Liver (tissue), 9 donors: ENCODE results near the gene TLE5. TPM values are rescaled to one million over a fixed set of nuclear protein-coding genes. Genes with fewer than 3 reads are reported as not detected.

Experiments used
- DNase-seq: peaks from one replicate; pipeline ENCODE4 v3.0.0-alpha.2; 2017; ENCODE audit warnings: low spot score
- H3K27ac ChIP-seq, 2 donors: one replicate each; pipeline ENCODE4 v1.7.0; 2013; ENCODE audit warnings: inconsistent platforms in 2 of 2, low read length in 2 of 2, control low read depth in 1 of 2, low read depth in 1 of 2, mild to moderate bottlenecking in 1 of 2
- H3K27me3 ChIP-seq, 4 donors: one replicate each; pipeline versions ENCODE4 v1.6.1 to v1.7.0; 2013; ENCODE audit warnings: low read length in 3 of 4, inconsistent platforms in 1 of 4, mild to moderate bottlenecking in 1 of 4, moderate library complexity in 1 of 4; ENCODE audit not compliant: control insufficient read depth in 4 of 4, insufficient read depth in 4 of 4
- H3K36me3 ChIP-seq, 4 donors: one replicate each; pipeline versions ENCODE4 v1.6.1 to v1.7.0; 2013; ENCODE audit warnings: low read length in 3 of 4, mild to moderate bottlenecking in 3 of 4, low read depth in 1 of 4, moderate library complexity in 1 of 4; ENCODE audit not compliant: control insufficient read depth in 4 of 4, insufficient read depth in 3 of 4
- H3K4me1 ChIP-seq, 4 donors: one replicate each; pipeline versions ENCODE4 v1.6.1 to v1.7.0; 2013; ENCODE audit warnings: low read length in 3 of 4, mild to moderate bottlenecking in 3 of 4, moderate library complexity in 1 of 4; ENCODE audit not compliant: control insufficient read depth in 4 of 4, insufficient read depth in 4 of 4
- H3K4me3 ChIP-seq, 3 donors: one replicate each; pipeline versions ENCODE4 v1.6.1 to v1.7.0; 2013; ENCODE audit warnings: low read length in 3 of 3, control low read depth in 1 of 3, low read depth in 1 of 3, mild to moderate bottlenecking in 1 of 3
- H3K9ac ChIP-seq, 2 donors: one replicate each; pipeline ENCODE4 v1.7.0; 2013; ENCODE audit warnings: low read length in 2 of 2, mild to moderate bottlenecking in 2 of 2, moderate library complexity in 2 of 2, control low read depth in 1 of 2, low read depth in 1 of 2
- H3K9me3 ChIP-seq, 4 donors: one replicate each; pipeline versions ENCODE4 v1.6.1 to v1.7.0; 2013; ENCODE audit warnings: low read length in 3 of 4; ENCODE audit not compliant: control insufficient read depth in 4 of 4
- CTCF ChIP-seq: fragments of 150-350 bp; IDR thresholded peaks from 2 replicates; pipeline ENCODE4 v1.5.1; 2017; ENCODE audit warnings: improper control_type of control experiment, low read depth, low read length; ENCODE audit not compliant: missing input control
- EGR1 ChIP-seq, 2 donors: IDR thresholded peaks; 2 replicates each; pipeline ENCODE4 v1.6.1; 2016 to 2018; ENCODE audit warnings: antibody characterized with exemption in 2 of 2, low read depth in 2 of 2
- FOXA1 ChIP-seq: IDR thresholded peaks from 2 replicates; pipeline ENCODE4 v1.6.1; 2016; ENCODE audit warnings: antibody characterized with exemption
- FOXA2 ChIP-seq: IDR thresholded peaks from 2 replicates; pipeline ENCODE4 v1.6.1; 2016; ENCODE audit warnings: antibody characterized with exemption
- GABPA ChIP-seq, 2 donors: IDR thresholded peaks in 1 of 2; conservative IDR thresholded peaks in 1 of 2; 2 replicates each; pipeline ENCODE4 v1.6.1; 2016; ENCODE audit warnings: antibody characterized with exemption in 2 of 2, mild to moderate bottlenecking in 1 of 2, moderate library complexity in 1 of 2
- HNF4A ChIP-seq, 2 donors: conservative IDR thresholded peaks; 2 replicates each; pipeline ENCODE4 v1.6.1; 2016; ENCODE audit warnings: antibody characterized with exemption in 2 of 2, mild to moderate bottlenecking in 2 of 2
- HNF4G ChIP-seq: IDR thresholded peaks from 2 replicates; pipeline ENCODE4 v1.6.1; 2016; ENCODE audit warnings: antibody characterized with exemption
- JUND ChIP-seq, 2 donors: IDR thresholded peaks; 2 replicates each; pipeline ENCODE4 v1.6.1; 2016; ENCODE audit warnings: antibody characterized with exemption in 2 of 2
- NR2F2 ChIP-seq: IDR thresholded peaks from 2 replicates; pipeline ENCODE4 v1.6.1; 2016; ENCODE audit warnings: antibody characterized with exemption
- RAD21 ChIP-seq, 2 donors: IDR thresholded peaks; 2 replicates each; pipeline ENCODE4 v1.6.1; 2016; ENCODE audit warnings: antibody characterized with exemption in 2 of 2, mild to moderate bottlenecking in 2 of 2
- RXRA ChIP-seq, 2 donors: IDR thresholded peaks; 2 replicates each; pipeline ENCODE4 v1.6.1; 2017 to 2018; ENCODE audit warnings: antibody characterized with exemption in 2 of 2, mild to moderate bottlenecking in 1 of 2
- SP1 ChIP-seq: IDR thresholded peaks from 2 replicates; pipeline ENCODE4 v1.6.1; 2018; ENCODE audit warnings: antibody characterized with exemption, mild to moderate bottlenecking
- TAF1 ChIP-seq: conservative IDR thresholded peaks from 2 replicates; pipeline ENCODE4 v1.6.1; 2016; ENCODE audit warnings: antibody characterized with exemption, mild to moderate bottlenecking
- ZBTB33 ChIP-seq: IDR thresholded peaks from 2 replicates; pipeline ENCODE4 v1.6.1; 2016; ENCODE audit warnings: antibody characterized with exemption
- WGBS: extraction: QIAGEN DNeasy Blood & Tissue Kit; methylation state at CpG from one replicate; pipeline ENCODE4 v1.1.7; 2013; 5-methylcytosine and 5-hydroxymethylcytosine counted together
- polyA plus RNA-seq, 2 donors: library from polyadenylated mRNA; stranded (reverse) in 1 of 2; unstranded in 1 of 2; fragments of 200-250 nt in 1 of 2; fragments of >200 nt in 1 of 2; fragmentation: Nextera tagmentation in 1 of 2; extraction: Ambion mirVana in 1 of 2; gene quantifications; one replicate each; pipeline versions ENCODE4 v1.2.1 to v1.2.3, GENCODE V29; 2013 to 2015
- total RNA-seq, 2 donors: library from RNA; depleted of rRNA; stranded (reverse); fragments of >200 nt; gene quantifications; one replicate each; pipeline ENCODE4 v1.2.3, GENCODE V29; 2014
- TF ChIP-seq, protein P1 (sequence below): IDR thresholded peaks from 2 replicates; pipeline ENCODE4 v1.6.1; 2016; ENCODE audit warnings: antibody characterized with exemption, mild to moderate bottlenecking
- TF ChIP-seq, protein P2 (sequence below): IDR thresholded peaks from 2 replicates; pipeline ENCODE4 v1.6.1; 2016; ENCODE audit warnings: antibody characterized with exemption
- donor health status: healthy.
- donor health status: healthy.
- donor health status: healthy.
- donor health status: healthy.
- donor health status: healthy.

Gene TLE5
- total and polyA plus RNA-seq, 4 donors = 47.2 to 166 (median 54.9) TPM

DNA sequence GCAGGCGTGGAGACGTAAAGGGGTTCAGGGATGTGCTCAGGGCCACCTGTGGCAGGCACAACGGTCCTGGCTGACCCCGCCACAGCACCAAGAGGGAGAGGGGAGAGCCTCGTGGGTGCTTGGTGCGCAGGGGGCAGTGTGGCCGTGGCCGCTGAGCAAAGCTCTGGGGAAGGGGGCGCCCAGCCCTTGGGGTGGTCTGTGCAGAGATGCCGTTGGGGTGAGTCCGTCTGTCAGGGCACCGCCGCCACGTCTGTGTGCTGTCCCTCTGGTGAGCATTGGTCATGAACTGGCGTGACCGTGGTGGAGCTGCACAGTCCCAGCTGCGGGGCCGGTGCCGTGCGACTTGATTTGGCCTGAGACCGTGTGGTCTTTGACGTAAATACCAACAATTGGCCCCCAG is 47.2 kb upstream of the TLE5 start:
- Histone ChIP-seq H3K36me3 (peaks cover 0 to 11% (median 3%) of the 10 kb centered on the region in 4 donors), H3K9me3 (no peaks in the 10 kb centered on the region), H3K27ac (no peak overlapping the region), H3K4me1 (peaks cover 0 to 10% (median 3%) of the 10 kb centered on the region in 4 donors), H3K9ac (no peak overlapping the region), H3K4me3 (no peak overlapping the region), H3K27me3 (no peaks in the 10 kb centered on the region)
- WGBS = 94% methylated on average over 22 of the region's 22 CpGs
- TF ChIP-seq SP1 (no peak), HNF4G (no peak), FOXA2 (no peak), HNF4A (conservative IDR thresholded peaks at IDR 0.05) (no peak), ZBTB33 (no peak), JUND (IDR thresholded peaks at IDR 0.05) (no peak), GABPA (IDR thresholded peaks at IDR 0.05 in 1 of 2, conservative IDR thresholded peaks at IDR 0.05 in 1 of 2) (no peak), EGR1 (IDR thresholded peaks at IDR 0.05; ENCODE audit: low read depth in 2 of 2) (no peak), TAF1 (no peak), FOXA1 (no peak), RAD21 (IDR thresholded peaks at IDR 0.05) (no peak), NR2F2 (no peak), RXRA (IDR thresholded peaks at IDR 0.05) (no peak)
- TF ChIP-seq, protein P1, sequence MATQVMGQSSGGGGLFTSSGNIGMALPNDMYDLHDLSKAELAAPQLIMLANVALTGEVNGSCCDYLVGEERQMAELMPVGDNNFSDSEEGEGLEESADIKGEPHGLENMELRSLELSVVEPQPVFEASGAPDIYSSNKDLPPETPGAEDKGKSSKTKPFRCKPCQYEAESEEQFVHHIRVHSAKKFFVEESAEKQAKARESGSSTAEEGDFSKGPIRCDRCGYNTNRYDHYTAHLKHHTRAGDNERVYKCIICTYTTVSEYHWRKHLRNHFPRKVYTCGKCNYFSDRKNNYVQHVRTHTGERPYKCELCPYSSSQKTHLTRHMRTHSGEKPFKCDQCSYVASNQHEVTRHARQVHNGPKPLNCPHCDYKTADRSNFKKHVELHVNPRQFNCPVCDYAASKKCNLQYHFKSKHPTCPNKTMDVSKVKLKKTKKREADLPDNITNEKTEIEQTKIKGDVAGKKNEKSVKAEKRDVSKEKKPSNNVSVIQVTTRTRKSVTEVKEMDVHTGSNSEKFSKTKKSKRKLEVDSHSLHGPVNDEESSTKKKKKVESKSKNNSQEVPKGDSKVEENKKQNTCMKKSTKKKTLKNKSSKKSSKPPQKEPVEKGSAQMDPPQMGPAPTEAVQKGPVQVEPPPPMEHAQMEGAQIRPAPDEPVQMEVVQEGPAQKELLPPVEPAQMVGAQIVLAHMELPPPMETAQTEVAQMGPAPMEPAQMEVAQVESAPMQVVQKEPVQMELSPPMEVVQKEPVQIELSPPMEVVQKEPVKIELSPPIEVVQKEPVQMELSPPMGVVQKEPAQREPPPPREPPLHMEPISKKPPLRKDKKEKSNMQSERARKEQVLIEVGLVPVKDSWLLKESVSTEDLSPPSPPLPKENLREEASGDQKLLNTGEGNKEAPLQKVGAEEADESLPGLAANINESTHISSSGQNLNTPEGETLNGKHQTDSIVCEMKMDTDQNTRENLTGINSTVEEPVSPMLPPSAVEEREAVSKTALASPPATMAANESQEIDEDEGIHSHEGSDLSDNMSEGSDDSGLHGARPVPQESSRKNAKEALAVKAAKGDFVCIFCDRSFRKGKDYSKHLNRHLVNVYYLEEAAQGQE = no peak
- TF ChIP-seq, protein P2, sequence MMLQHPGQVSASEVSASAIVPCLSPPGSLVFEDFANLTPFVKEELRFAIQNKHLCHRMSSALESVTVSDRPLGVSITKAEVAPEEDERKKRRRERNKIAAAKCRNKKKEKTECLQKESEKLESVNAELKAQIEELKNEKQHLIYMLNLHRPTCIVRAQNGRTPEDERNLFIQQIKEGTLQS = no peak
- no peak for DNase-seq

DNA sequence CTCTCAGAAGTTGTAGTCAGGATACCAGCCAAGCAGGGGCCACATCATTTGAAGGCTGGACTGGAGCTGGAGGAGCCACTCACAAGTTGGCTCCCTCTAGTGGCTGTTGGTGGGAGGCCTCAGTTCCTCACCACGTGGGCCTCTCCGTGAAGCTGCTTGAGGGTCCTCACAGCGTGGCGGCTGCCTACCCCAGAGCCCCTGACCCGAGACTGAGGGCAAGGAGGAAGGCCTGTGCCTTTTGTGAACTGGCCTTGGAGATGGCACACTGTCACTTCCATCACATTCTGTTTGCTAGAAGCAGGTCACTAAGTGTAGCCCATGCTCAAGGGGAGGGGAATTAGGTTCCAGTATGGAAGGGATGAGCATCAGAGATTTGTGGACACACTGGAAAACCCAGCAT is 46.5 kb upstream of the TLE5 start:
- TF ChIP-seq RAD21 (IDR thresholded peaks at IDR 0.05) = peak in 1 of 2 donors; percentile 79
- no peak for TF ChIP-seq EGR1 (IDR thresholded peaks at IDR 0.05; ENCODE audit: low read depth in 2 of 2)
- peak; percentile 73 for TF ChIP-seq CTCF
- Histone ChIP-seq H3K4me1 (peaks cover 0 to 17% (median 7%) of the 10 kb centered on the region in 4 donors), H3K4me3 (no peak overlapping the region), H3K9ac (no peak overlapping the region), H3K36me3 (peaks cover 0 to 11% (median 3%) of the 10 kb centered on the region in 4 donors), H3K27ac (no peak overlapping the region), H3K27me3 (no peaks in the 10 kb centered on the region), H3K9me3 (no peaks in the 10 kb centered on the region)
- DNase-seq = peak; percentile 66
- WGBS = 51% methylated on average over 5 of the region's 5 CpGs
